LNCAP (cell line): ENCODE data around the gene NACA2.

ENCODE experiments used
- CTCF ChIP-seq: fragments of 450-650 bp; IDR thresholded peaks from 2 replicates; pipeline ENCODE4 v1.5.1; 2017; ENCODE audit warnings: mild to moderate bottlenecking

NACA2 gene

DNA sequence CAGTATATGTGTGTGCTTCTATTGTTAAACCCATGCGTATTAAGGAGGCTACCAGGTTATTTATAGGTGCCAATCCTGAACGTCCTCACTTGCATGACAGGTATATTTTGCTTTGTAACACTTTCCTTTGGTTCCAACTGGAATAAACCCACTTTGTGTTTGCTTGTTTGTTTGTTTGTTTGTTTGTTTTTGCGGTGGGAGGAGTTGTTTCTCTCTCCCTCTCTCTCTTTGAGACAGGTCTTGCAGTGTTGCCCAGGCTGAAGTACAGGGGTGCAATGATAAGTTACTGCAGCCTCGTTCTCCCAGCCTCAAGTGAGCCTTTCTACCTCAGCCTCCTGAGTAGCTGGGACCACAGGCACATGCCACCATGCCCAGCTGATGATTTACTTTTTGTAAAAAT lies 28.7 kb downstream of the NACA2 start:
- TF ChIP-seq CTCF = no peak

GRCh38 chr17:61561354-61561753 lies 29.7 kb downstream of the NACA2 start:
- TF ChIP-seq CTCF = no peak

DNA sequence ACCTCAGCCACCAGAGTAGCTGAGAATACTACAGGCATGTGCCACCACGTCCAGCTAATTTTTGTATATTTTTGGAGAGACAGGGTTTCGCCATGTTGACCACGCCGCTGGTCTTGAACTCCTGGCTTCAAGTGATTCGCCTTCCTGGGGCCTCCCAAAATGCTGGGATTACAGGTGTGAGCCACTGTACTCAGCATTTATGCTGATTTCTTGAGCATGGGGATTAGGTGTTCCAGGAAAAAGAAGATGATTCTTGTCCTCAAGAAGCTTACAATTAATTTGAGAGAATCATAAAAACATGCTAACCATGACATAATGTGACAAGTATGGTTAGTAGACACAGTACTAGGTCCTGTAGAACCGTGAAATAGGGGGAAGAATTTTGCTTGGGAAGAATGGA lies 30.9 kb downstream of the NACA2 start:
- TF ChIP-seq CTCF = no peak

GRCh38 chr17:61556224-61557188 lies 34.5 kb downstream of the NACA2 start:
- no peak for TF ChIP-seq CTCF

GRCh38 chr17:61555127-61555566 lies 35.9 kb downstream of the NACA2 start:
- no peak for TF ChIP-seq CTCF

- TF ChIP-seq CTCF = no peak
These were observed 36.8 kb downstream of the NACA2 start for GRCh38 chr17:61554209-61554608.

DNA sequence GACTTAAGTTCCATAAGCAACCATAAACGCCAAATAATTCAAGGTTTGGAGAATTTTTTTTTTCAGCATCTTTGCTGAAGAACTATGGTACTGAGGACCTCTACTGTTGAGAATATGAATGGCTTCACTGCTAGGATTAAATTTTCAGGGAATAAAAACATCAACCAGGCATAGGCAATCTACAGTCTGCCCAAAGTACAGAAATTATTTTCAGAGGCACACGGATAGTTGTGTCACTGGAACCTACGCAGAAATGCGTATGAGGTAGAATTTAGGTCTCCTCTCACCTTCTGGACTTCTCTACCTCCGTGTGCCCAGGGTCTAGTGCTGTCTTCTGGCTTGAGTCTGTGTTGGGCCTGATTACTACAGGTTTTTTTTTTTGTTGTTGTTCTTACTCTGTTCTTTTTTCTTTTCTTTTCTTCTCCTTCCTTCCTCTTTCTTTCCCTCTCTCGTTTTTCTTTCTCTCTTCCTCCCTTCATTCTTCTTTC lies 39.7 kb downstream of the NACA2 start:
- peak; percentile 81 for TF ChIP-seq CTCF
